PFSK-1 (cell line): ENCODE results near the gene CCR7. TPM values are rescaled to one million over a fixed set of nuclear protein-coding genes. Genes with fewer than 3 reads are reported as not detected.

Experiments
- FOXP2 ChIP-seq: optimal IDR thresholded peaks from 2 replicates; pipeline ENCODE3; 2011; ENCODE audit warnings: borderline replicate concordance, control low read depth, inconsistent platforms; ENCODE audit not compliant: insufficient read depth; ENCODE audit errors: extremely low read length, extremely low read depth
- POLR2AphosphoS5 ChIP-seq: IDR thresholded peaks from 2 replicates; pipeline ENCODE4 v1.6.1; 2012; ENCODE audit warnings: low read depth, mild to moderate bottlenecking, control low read depth, low read length, moderate library complexity
- SIN3A ChIP-seq: IDR thresholded peaks from 2 replicates; pipeline ENCODE4 v1.6.1; 2012; ENCODE audit warnings: mild to moderate bottlenecking, low read length, moderate library complexity, borderline replicate concordance; ENCODE audit not compliant: insufficient read depth
- TAF1 ChIP-seq: IDR thresholded peaks from 2 replicates; pipeline ENCODE4 v1.6.1; 2012; ENCODE audit warnings: low read length, control low read depth, borderline replicate concordance; ENCODE audit not compliant: insufficient read depth
- polyA plus RNA-seq: library from polyadenylated mRNA; unstranded; fragments of >200 nt; gene quantifications from one replicate; pipeline ENCODE4 v1.2.1, GENCODE V29; 2012; ENCODE audit warnings: low read depth, missing spikeins; ENCODE audit not compliant: insufficient read length
- TF ChIP-seq, protein P1 (sequence below), 2 experiments: IDR thresholded peaks; 2 replicates each; pipeline versions ENCODE4 v1.6.1 to v1.8.0; 2011 to 2012; ENCODE audit warnings: low read depth in 2 of 2, low read length in 2 of 2, control low read depth in 1 of 2, inconsistent platforms in 1 of 2, mild to moderate bottlenecking in 1 of 2, moderate library complexity in 1 of 2; ENCODE audit not compliant: insufficient read depth in 1 of 2

CCR7 gene, protein sequence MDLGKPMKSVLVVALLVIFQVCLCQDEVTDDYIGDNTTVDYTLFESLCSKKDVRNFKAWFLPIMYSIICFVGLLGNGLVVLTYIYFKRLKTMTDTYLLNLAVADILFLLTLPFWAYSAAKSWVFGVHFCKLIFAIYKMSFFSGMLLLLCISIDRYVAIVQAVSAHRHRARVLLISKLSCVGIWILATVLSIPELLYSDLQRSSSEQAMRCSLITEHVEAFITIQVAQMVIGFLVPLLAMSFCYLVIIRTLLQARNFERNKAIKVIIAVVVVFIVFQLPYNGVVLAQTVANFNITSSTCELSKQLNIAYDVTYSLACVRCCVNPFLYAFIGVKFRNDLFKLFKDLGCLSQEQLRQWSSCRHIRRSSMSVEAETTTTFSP
- polyA plus RNA-seq, result 0.84 TPM

GRCh38 chr17:40564883-40565768 lies at the start of gene CCR7:
CCR7 (minus strand) TSS chr17:40565472; CDS start chr17:40565409, 63 bp downstream.
- TF ChIP-seq TAF1, result no peak
- TF ChIP-seq, protein P1, sequence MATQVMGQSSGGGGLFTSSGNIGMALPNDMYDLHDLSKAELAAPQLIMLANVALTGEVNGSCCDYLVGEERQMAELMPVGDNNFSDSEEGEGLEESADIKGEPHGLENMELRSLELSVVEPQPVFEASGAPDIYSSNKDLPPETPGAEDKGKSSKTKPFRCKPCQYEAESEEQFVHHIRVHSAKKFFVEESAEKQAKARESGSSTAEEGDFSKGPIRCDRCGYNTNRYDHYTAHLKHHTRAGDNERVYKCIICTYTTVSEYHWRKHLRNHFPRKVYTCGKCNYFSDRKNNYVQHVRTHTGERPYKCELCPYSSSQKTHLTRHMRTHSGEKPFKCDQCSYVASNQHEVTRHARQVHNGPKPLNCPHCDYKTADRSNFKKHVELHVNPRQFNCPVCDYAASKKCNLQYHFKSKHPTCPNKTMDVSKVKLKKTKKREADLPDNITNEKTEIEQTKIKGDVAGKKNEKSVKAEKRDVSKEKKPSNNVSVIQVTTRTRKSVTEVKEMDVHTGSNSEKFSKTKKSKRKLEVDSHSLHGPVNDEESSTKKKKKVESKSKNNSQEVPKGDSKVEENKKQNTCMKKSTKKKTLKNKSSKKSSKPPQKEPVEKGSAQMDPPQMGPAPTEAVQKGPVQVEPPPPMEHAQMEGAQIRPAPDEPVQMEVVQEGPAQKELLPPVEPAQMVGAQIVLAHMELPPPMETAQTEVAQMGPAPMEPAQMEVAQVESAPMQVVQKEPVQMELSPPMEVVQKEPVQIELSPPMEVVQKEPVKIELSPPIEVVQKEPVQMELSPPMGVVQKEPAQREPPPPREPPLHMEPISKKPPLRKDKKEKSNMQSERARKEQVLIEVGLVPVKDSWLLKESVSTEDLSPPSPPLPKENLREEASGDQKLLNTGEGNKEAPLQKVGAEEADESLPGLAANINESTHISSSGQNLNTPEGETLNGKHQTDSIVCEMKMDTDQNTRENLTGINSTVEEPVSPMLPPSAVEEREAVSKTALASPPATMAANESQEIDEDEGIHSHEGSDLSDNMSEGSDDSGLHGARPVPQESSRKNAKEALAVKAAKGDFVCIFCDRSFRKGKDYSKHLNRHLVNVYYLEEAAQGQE (IDR thresholded peaks at IDR 0.05; ENCODE audit: insufficient read depth in 1 of 2, low read depth in 2 of 2, low read length in 2 of 2), result no peak

- TF ChIP-seq, protein P1 (IDR thresholded peaks at IDR 0.05; ENCODE audit: insufficient read depth in 1 of 2, low read depth in 2 of 2, low read length in 2 of 2), result no peak
- no peak for TF ChIP-seq TAF1
- TF ChIP-seq FOXP2, result no peak
- no peak for TF ChIP-seq SIN3A
- no peak for TF ChIP-seq POLR2AphosphoS5
Measured at GRCh38 chr17:40614431-40615067, 49.3 kb upstream of the CCR7 start.

DNA sequence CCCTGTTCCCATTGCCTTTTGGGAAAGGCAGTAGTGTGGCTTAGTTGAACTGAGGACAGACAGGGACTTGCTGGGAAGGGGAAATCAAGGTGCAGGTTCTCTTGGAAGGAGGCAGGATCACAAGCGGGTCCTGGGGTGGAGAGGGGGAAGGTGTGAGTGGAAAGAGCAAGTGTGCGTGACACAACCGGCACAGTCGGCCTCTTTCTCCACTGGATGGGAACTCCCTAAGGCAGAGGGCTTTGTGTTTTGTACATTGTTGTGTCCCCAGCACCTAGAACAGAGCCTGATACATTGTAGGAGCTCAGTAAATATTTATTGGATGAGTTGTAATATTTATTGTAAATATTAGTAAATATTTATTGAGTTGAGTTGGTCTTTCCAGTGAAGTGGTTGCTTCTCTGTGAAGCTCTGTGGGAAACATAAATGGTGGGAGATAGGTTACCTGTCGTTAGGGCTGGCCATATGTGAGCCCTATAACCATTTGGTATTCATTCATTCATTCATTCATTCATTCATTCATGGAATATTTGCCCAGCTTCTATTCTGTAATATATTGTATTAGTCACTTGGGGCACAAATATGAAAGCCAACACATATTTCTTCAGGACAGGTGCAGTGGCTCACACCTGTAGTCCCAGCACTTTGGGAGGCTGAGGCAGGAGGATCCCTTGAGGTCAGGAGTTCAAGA lies 48.3 kb upstream of the CCR7 start:
- TF ChIP-seq TAF1 (no peak), SIN3A (no peak), POLR2AphosphoS5 (no peak), FOXP2 (no peak)
- TF ChIP-seq, protein P1 (IDR thresholded peaks at IDR 0.05; ENCODE audit: insufficient read depth in 1 of 2, low read depth in 2 of 2, low read length in 2 of 2), result no peak

GRCh38 chr17:40612599-40613244 lies 47.5 kb upstream of the CCR7 start:
- TF ChIP-seq TAF1 (no peak), POLR2AphosphoS5 (no peak), SIN3A (no peak), FOXP2 (no peak)
- TF ChIP-seq, protein P1 (IDR thresholded peaks at IDR 0.05; ENCODE audit: insufficient read depth in 1 of 2, low read depth in 2 of 2, low read length in 2 of 2), result no peak
